Lower lobe of right lung (tissue), 2 donors: ENCODE measurements around the gene TXNRD1. TPM values are rescaled to one million over a fixed set of nuclear protein-coding genes. Genes with fewer than 3 reads are reported as not detected.

Experiments used
- ATAC-seq, 2 donors: fragments of 200-7000 bp; cut with Tn5 transposase; one replicate each; pipeline ENCODE4 v1.9.1; 2020 to 2022; ENCODE audit warnings: mild to moderate bottlenecking in 2 of 2, moderate library complexity in 2 of 2
- DNase-seq: peaks from one replicate; pipeline ENCODE4 v3.0.0-alpha.2; 2020
- H3K27ac ChIP-seq: fragments of 200-600 bp; one replicate; pipeline ENCODE4 v1.8.0; 2022
- H3K27me3 ChIP-seq: fragments of 200-600 bp; one replicate; pipeline ENCODE4 v1.8.0; 2022; ENCODE audit warnings: low read depth
- H3K36me3 ChIP-seq: fragments of 200-600 bp; one replicate; pipeline ENCODE4 v1.8.0; 2022; ENCODE audit warnings: mild to moderate bottlenecking
- H3K4me1 ChIP-seq: fragments of 200-600 bp; one replicate; pipeline ENCODE4 v1.8.0; 2022
- H3K4me3 ChIP-seq: fragments of 200-600 bp; one replicate; pipeline ENCODE4 v1.8.0; 2022; ENCODE audit warnings: mild to moderate bottlenecking
- H3K9me3 ChIP-seq: fragments of 200-600 bp; one replicate; pipeline ENCODE4 v1.8.0; 2022
- CTCF ChIP-seq: fragments of 200-600 bp; IDR thresholded peaks from one replicate; pipeline ENCODE4 v1.8.0; 2022; ENCODE audit warnings: antibody characterized with exemption, mild to moderate bottlenecking
- intact Hi-C: fragments of 100-400 bp; cut with DNase I; formaldehyde crosslinking; loops from one replicate; pipeline ENCODE4 v1.11.0; 2022
- total RNA-seq: library from RNA; stranded (reverse); fragmentation: NEBNext Ultra II Directional; extraction: Animal tissue kit (Norgen Biotek cat#: 25700); gene quantifications from one replicate; pipeline ENCODE4 v1.2.1, GENCODE V29; 2021
- donor health status: DM: no; HTN: yes; CAD: no; lungs with severe emphysema.

The TXNRD1 gene
- total RNA-seq, 1 donor from 2014 or later, result 144 TPM

DNA sequence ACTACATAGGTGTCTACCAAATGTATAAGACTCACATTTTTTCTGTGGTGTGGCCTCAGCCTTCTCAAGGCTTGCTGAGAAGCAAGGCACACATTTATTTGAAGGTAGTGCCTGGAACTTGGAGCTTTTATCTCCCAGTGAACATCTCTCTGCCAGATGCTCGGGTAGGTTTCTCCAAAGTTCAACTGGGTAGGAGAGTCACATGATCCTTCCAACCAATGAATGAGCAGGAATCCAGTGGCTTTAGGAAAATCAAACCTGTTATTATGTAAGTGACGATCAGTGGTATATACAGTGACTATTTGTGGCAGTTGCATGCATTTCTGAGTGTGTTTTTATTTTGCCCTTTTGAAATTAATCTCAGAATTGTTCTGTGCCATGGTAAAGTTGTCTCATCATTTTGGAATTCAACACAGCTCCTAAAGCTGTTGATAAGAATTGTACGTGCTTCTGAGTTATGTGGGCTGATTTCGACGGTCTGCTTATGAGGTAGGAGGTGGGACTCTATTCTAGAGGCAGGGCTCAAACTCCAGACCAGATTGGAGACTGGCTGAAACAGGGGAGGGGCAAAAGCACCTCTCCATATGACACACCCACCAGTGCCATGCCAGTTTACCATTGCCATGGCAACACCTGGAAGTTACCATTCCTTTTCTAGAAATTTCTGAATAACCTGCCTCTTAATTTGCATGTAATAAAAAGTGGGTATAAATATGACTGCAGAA is 145.6 kb downstream of the TXNRD1 start:
- H3K27me3 ChIP-seq, result no peaks in the 10 kb centered on the region
- DNase-seq, result no peak
- peak; percentile 51 to 74 for ATAC-seq
- H3K4me1 ChIP-seq, result no peaks in the 10 kb centered on the region
- no peak overlapping the region for H3K4me3 ChIP-seq
- H3K9me3 ChIP-seq, result peaks cover 3% of the 10 kb centered on the region
- H3K36me3 ChIP-seq, result no peaks in the 10 kb centered on the region
- TF ChIP-seq CTCF, result no peak
- H3K27ac ChIP-seq, result no peak overlapping the region
- intact Hi-C loops, result no loop called here

GRCh38 chr12:104365921-104366410 is 150.4 kb downstream of the TXNRD1 start:
- Histone ChIP-seq H3K4me3 (no peak overlapping the region), H3K4me1 (no peaks in the 10 kb centered on the region), H3K9me3 (peaks cover 4% of the 10 kb centered on the region), H3K27me3 (no peaks in the 10 kb centered on the region), H3K36me3 (no peaks in the 10 kb centered on the region), H3K27ac (no peak overlapping the region)
- DNase-seq (no peak), ATAC-seq (no peak)
- no peak for TF ChIP-seq CTCF
- intact Hi-C loops, result no loop called here

- Histone ChIP-seq H3K4me1 (no peaks in the 10 kb centered on the region), H3K27me3 (no peaks in the 10 kb centered on the region), H3K4me3 (no peak overlapping the region), H3K36me3 (no peaks in the 10 kb centered on the region), H3K9me3 (peaks cover 4% of the 10 kb centered on the region), H3K27ac (no peak overlapping the region)
- DNase-seq (no peak), ATAC-seq (no peak)
- TF ChIP-seq CTCF, result no peak
- intact Hi-C loops, result no loop called here
Observed at GRCh38 chr12:104369708-104370107, 154.1 kb downstream of the TXNRD1 start.

GRCh38 chr12:104371043-104371870 is 155.7 kb downstream of the TXNRD1 start:
- no peaks in the 10 kb centered on the region for H3K4me1 ChIP-seq
- DNase-seq (no peak), ATAC-seq (peak; percentile 35 to 43)
- TF ChIP-seq CTCF, result no peak
- peaks cover 4% of the 10 kb centered on the region for H3K9me3 ChIP-seq
- H3K27me3 ChIP-seq, result no peaks in the 10 kb centered on the region
- intact Hi-C loops, result no loop called here
- H3K4me3 ChIP-seq, result no peak overlapping the region
- H3K27ac ChIP-seq, result no peak overlapping the region
- no peaks in the 10 kb centered on the region for H3K36me3 ChIP-seq

DNA sequence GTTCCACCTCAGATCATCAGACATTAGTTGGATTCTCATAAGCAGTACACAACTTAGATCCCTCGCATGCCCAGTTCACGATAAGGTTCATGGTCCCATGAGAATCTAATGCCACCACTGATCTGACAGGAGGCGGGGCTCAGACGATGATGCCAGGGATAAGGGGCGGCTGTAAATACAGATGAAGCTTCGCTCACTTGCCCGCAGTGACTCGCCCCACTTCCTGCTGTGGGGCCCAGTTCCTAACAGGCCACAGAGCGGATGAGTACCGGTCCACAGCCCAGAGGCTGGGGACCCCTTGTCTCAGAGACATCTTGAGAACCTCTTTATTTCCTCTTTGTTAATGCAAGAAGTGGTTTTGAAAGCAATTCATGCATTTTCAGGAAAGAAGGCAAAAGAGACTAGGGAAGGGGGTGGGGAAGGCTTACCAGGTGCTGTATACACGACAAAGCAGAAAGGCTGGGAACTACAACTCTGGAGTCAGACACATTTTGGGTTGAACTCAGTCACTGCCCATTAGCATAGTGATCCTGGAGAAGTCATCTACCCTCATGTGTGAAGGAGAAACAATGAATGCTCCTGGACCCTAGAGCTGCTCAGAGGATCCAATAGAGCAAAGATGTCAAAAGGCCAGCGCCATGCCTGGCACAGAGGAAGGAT is 156.6 kb downstream of the TXNRD1 start:
- ATAC-seq, result peak in 1 of 2 donors; percentile 48
- TF ChIP-seq CTCF, result no peak
- Histone ChIP-seq H3K4me1 (no peaks in the 10 kb centered on the region), H3K27ac (no peak overlapping the region), H3K27me3 (no peaks in the 10 kb centered on the region), H3K36me3 (no peaks in the 10 kb centered on the region), H3K9me3 (peaks cover 4% of the 10 kb centered on the region), H3K4me3 (no peak overlapping the region)
- intact Hi-C loops, result no loop called here
- no peak for DNase-seq
